ENCODE measurements around the gene CAND1. TPM values are rescaled to one million over a fixed set of nuclear protein-coding genes. Genes with fewer than 3 reads are reported as not detected.
A peak's percentile ranks its signal among the peaks of the same experiment; 100 is the strongest.
"Not testable (repeated sequence)": the region's sequence is repeated elsewhere in the genome, so short reads cannot be mapped to it uniquely, and the experiment has no call there.

Gene CAND1
- total RNA-seq, 5 donors from 2014 or later (not counting 1 experiment from before 2014, with no cell fraction given), result 91.4 to 113 (median 107) TPM

GRCh38 chr12:67331123-67331522, 62.0 kb downstream of the CAND1 start:
- Mint-ChIP-seq H3K36me3 (peaks cover 16% of the 10 kb centered on the region), H3K27ac (peak overlapping the region in 1 of 2 donors; percentile 34), H3K27me3 (no peaks in the 10 kb centered on the region), H3K9me3 (peaks cover 2 to 12% (median 2%) of the 10 kb centered on the region in 3 donors), H3K4me3 (no peak overlapping the region), H3K4me1 (peaks cover 2 to 7% (median 4%) of the 10 kb centered on the region in 3 donors)
- ATAC-seq (replicated peaks in 1 of 4) (no peak), DNase-seq (no peak)
- no peaks in the 10 kb centered on the region for H3K27me3 ChIP-seq (replicated peaks in 1 of 2; ENCODE audit: control insufficient read depth in 2 of 2, extremely low read depth in 1 of 2, insufficient read depth in 2 of 2, low read length in 1 of 2)
- no peak overlapping the region for H3K27ac ChIP-seq (ENCODE audit: low read length)
- H3K36me3 ChIP-seq (ENCODE audit: control insufficient read depth in 2 of 2, extremely low read depth in 1 of 2, insufficient read depth in 1 of 2, low read length in 1 of 2), result no peaks in the 10 kb centered on the region
- no CpG with 5 or more reads among the region's 1 CpG for WGBS (ENCODE audit: insufficient coverage)
- no peak overlapping the region for H3K4me3 ChIP-seq (ENCODE audit: control insufficient read depth in 1 of 2, extremely low read depth in 1 of 2, low read length in 1 of 2)
- CTCF ChIA-PET, result no interaction called here
- no peaks in the 10 kb centered on the region for H3K4me1 ChIP-seq (ENCODE audit: control insufficient read depth in 1 of 2, extremely low read depth in 1 of 2, insufficient read depth in 2 of 2, low read length in 2 of 2)
- H3K9me3 ChIP-seq, result no peaks in the 10 kb centered on the region
- POLR2A ChIA-PET, result no interaction called here

DNA sequence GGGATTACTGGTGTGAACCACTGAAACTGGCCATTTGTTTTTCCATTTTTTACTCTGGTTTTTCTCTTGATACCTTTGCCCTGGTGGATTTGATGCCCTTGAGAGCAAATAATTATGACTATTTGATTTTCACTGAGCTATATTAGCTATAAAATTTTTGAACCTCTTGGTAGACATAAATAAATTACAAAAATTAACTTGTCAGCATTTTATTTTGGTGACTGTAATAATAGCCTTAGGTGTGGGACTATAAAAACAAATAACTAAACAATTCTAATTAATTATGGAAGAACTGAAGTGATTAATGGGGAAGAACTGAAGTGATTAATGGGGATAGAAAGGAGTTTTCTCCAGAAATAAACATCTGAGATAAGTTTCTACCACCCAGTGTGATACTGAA, 62.7 kb downstream of the CAND1 start:
- Mint-ChIP-seq H3K4me1 (peaks cover 2 to 7% (median 4%) of the 10 kb centered on the region in 3 donors), H3K36me3 (peaks cover 22% of the 10 kb centered on the region), H3K27ac (no peak overlapping the region), H3K4me3 (no peak overlapping the region), H3K9me3 (peaks cover 2 to 12% (median 4%) of the 10 kb centered on the region in 3 donors), H3K27me3 (no peaks in the 10 kb centered on the region)
- CTCF ChIA-PET, result interaction anchor here in 1 of 2 donors (0.7 kb wide), 1 partner anchor 268 kb away, joined by 3 read pairs; no protein-coding TSS in a partner anchor
- ATAC-seq (replicated peaks in 1 of 4) (no peak), DNase-seq (no peak)
- no peak overlapping the region for H3K27ac ChIP-seq (ENCODE audit: low read length)
- H3K27me3 ChIP-seq (replicated peaks in 1 of 2; ENCODE audit: control insufficient read depth in 2 of 2, extremely low read depth in 1 of 2, insufficient read depth in 2 of 2, low read length in 1 of 2), result no peaks in the 10 kb centered on the region
- POLR2A ChIA-PET, result no interaction called here
- no peaks in the 10 kb centered on the region for H3K36me3 ChIP-seq (ENCODE audit: control insufficient read depth in 2 of 2, extremely low read depth in 1 of 2, insufficient read depth in 1 of 2, low read length in 1 of 2)
- no peaks in the 10 kb centered on the region for H3K4me1 ChIP-seq (ENCODE audit: control insufficient read depth in 1 of 2, extremely low read depth in 1 of 2, insufficient read depth in 2 of 2, low read length in 2 of 2)
- no peak overlapping the region for H3K4me3 ChIP-seq (ENCODE audit: control insufficient read depth in 1 of 2, extremely low read depth in 1 of 2, low read length in 1 of 2)
- H3K9me3 ChIP-seq, result no peaks in the 10 kb centered on the region

DNA sequence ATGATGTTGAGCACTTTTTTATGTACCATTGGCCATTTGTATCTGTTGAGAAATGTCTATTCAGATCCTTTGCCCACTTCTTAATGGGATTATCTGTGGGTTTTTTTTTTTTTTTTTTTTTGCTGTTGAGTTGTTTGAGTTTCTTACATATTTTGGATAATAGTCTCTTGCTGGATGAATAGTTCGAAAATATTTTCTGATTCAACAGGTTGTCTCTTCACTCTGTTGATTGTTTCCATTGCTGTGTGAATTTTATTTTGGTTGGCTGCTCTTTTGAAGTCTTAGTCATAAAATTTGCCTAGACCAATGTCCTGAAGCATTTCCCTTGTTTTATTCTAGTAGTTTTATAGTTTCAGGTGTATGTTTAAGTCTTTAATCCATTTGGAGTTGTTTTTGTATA, 64.5 kb downstream of the CAND1 start:
- no CpG with 5 or more reads among the region's 1 CpG for WGBS (ENCODE audit: insufficient coverage)
- Histone ChIP-seq H3K27ac (ENCODE audit: low read length) (no peak overlapping the region), H3K36me3 (ENCODE audit: control insufficient read depth in 2 of 2, extremely low read depth in 1 of 2, insufficient read depth in 1 of 2, low read length in 1 of 2) (no peaks in the 10 kb centered on the region), H3K9me3 (peaks cover 2% of the 10 kb centered on the region), H3K4me3 (ENCODE audit: control insufficient read depth in 1 of 2, extremely low read depth in 1 of 2, low read length in 1 of 2) (no peak overlapping the region), H3K27me3 (replicated peaks in 1 of 2; ENCODE audit: control insufficient read depth in 2 of 2, extremely low read depth in 1 of 2, insufficient read depth in 2 of 2, low read length in 1 of 2) (no peaks in the 10 kb centered on the region), H3K4me1 (ENCODE audit: control insufficient read depth in 1 of 2, extremely low read depth in 1 of 2, insufficient read depth in 2 of 2, low read length in 2 of 2) (no peaks in the 10 kb centered on the region)
- Mint-ChIP-seq H3K27ac (no peak overlapping the region), H3K36me3 (peaks cover 34% of the 10 kb centered on the region), H3K9me3 (peaks cover 5 to 29% (median 12%) of the 10 kb centered on the region in 3 donors), H3K27me3 (no peaks in the 10 kb centered on the region), H3K4me1 (peaks cover 2 to 7% (median 4%) of the 10 kb centered on the region in 3 donors), H3K4me3 (no peak overlapping the region)
- DNase-seq, result no peak
- ATAC-seq (replicated peaks in 1 of 4), result no peak
- ChIA-PET POLR2A (no interaction called here), CTCF (no interaction called here)

- CTCF ChIA-PET, result interaction anchor here in 1 of 2 donors (0.7 kb wide), 1 partner anchor 1584 kb away, joined by 3 read pairs; no protein-coding TSS in a partner anchor
Observed at GRCh38 chr12:67338426-67338825, 69.3 kb downstream of the CAND1 start.

DNA sequence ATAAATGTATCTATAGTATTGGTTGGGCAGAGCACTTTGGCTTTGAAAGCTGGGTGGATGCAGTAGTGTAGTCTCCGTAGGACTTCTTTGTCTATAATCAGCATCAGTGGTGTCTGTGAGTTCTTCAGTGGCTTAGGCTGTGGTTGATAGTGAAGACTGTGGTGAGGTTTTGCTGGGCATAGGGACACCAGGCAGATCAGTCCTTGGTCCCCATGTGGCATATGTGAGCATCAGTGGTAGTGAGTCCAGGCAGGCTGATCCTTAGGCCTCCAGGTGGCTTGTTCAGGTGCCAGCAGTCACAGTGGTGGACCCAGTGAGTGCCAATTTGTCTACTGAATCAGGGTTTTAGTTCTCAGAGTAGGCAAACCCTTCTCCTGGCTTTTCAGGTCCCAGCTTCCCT, 70.4 kb downstream of the CAND1 start:
- Histone ChIP-seq H3K27me3 (replicated peaks in 1 of 2; ENCODE audit: control insufficient read depth in 2 of 2, extremely low read depth in 1 of 2, insufficient read depth in 2 of 2, low read length in 1 of 2) (peaks cover 0 to 2% of the 10 kb centered on the region in 2 experiments), H3K4me3 (ENCODE audit: control insufficient read depth in 1 of 2, extremely low read depth in 1 of 2, low read length in 1 of 2) (no peak overlapping the region), H3K4me1 (ENCODE audit: control insufficient read depth in 1 of 2, extremely low read depth in 1 of 2, insufficient read depth in 2 of 2, low read length in 2 of 2) (no peaks in the 10 kb centered on the region), H3K27ac (ENCODE audit: low read length) (no peak overlapping the region), H3K36me3 (ENCODE audit: control insufficient read depth in 2 of 2, extremely low read depth in 1 of 2, insufficient read depth in 1 of 2, low read length in 1 of 2) (no peaks in the 10 kb centered on the region), H3K9me3 (peaks cover 4% of the 10 kb centered on the region)
- Mint-ChIP-seq H3K9me3 (peaks cover 21 to 44% (median 32%) of the 10 kb centered on the region in 3 donors), H3K27me3 (no peaks in the 10 kb centered on the region), H3K4me1 (no peaks in the 10 kb centered on the region), H3K36me3 (peaks cover 56% of the 10 kb centered on the region), H3K4me3 (no peak overlapping the region), H3K27ac (no peak overlapping the region)
- ATAC-seq (replicated peaks in 1 of 4) (no peak), DNase-seq (no peak)
- CTCF ChIA-PET, result no interaction called here
- WGBS (ENCODE audit: insufficient coverage), result 100% methylated on average over 1 of the region's 1 CpG
- POLR2A ChIA-PET, result no interaction called here

More at GRCh38 chr12:67338426-67338825, 69.3 kb downstream of the CAND1 start:
- H3K36me3 Mint-ChIP-seq, result peaks cover 62% of the 10 kb centered on the region
- H3K9me3 Mint-ChIP-seq, result peaks cover 21 to 48% (median 34%) of the 10 kb centered on the region in 3 donors
- Histone ChIP-seq H3K27ac (ENCODE audit: low read length) (no peak overlapping the region), H3K27me3 (replicated peaks in 1 of 2; ENCODE audit: control insufficient read depth in 2 of 2, extremely low read depth in 1 of 2, insufficient read depth in 2 of 2, low read length in 1 of 2) (peaks cover 0 to 2% of the 10 kb centered on the region in 2 experiments), H3K36me3 (ENCODE audit: control insufficient read depth in 2 of 2, extremely low read depth in 1 of 2, insufficient read depth in 1 of 2, low read length in 1 of 2) (no peaks in the 10 kb centered on the region), H3K9me3 (peaks cover 4% of the 10 kb centered on the region), H3K4me3 (ENCODE audit: control insufficient read depth in 1 of 2, extremely low read depth in 1 of 2, low read length in 1 of 2) (no peak overlapping the region), H3K4me1 (ENCODE audit: control insufficient read depth in 1 of 2, extremely low read depth in 1 of 2, insufficient read depth in 2 of 2, low read length in 2 of 2) (no peaks in the 10 kb centered on the region)
- DNase-seq (no peak), ATAC-seq (replicated peaks in 1 of 4) (no peak)
- no peak overlapping the region for H3K4me3 Mint-ChIP-seq
- no peak overlapping the region for H3K27ac Mint-ChIP-seq
- no peaks in the 10 kb centered on the region for H3K4me1 Mint-ChIP-seq
- H3K27me3 Mint-ChIP-seq, result no peaks in the 10 kb centered on the region
- POLR2A ChIA-PET, result no interaction called here

DNA sequence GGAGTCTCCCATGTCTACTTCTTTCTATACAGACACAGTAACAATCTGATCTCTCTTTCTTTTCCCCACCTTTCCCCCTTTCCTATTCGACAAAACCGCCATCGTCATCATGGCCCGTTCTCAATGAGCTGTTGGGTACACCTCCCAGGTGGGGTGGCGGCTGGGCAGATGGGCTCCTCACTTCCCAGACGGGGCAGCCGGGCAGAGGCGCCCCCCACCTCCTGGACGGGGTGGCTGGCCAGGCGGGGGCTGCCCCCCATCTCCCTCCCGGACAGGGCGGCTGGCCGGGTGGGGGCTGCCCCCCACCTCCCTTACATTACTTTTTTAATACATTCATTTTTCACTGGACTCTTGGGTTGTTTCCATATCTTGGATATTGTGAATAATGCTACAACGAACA, 71.9 kb downstream of the CAND1 start:
- CTCF ChIA-PET; H3K4me1 ChIP-seq (ENCODE audit: control insufficient read depth in 1 of 2, extremely low read depth in 1 of 2, insufficient read depth in 2 of 2, low read length in 2 of 2); H3K4me1 Mint-ChIP-seq; H3K36me3 ChIP-seq (ENCODE audit: control insufficient read depth in 2 of 2, extremely low read depth in 1 of 2, insufficient read depth in 1 of 2, low read length in 1 of 2); H3K4me3 ChIP-seq (ENCODE audit: control insufficient read depth in 1 of 2, extremely low read depth in 1 of 2, low read length in 1 of 2); H3K27me3 ChIP-seq (replicated peaks in 1 of 2; ENCODE audit: control insufficient read depth in 2 of 2, extremely low read depth in 1 of 2, insufficient read depth in 2 of 2, low read length in 1 of 2); POLR2A ChIA-PET; DNase-seq; H3K9me3 ChIP-seq; H3K4me3 Mint-ChIP-seq; H3K27me3 Mint-ChIP-seq; H3K27ac Mint-ChIP-seq; ATAC-seq (replicated peaks in 1 of 4); H3K27ac ChIP-seq (ENCODE audit: low read length): not testable (repeated sequence)
- 90% methylated on average over 2 of the region's 14 CpGs for WGBS (ENCODE audit: insufficient coverage)
- Mint-ChIP-seq H3K36me3 (peaks cover 48% of the 10 kb centered on the region), H3K9me3 (peaks cover 19 to 40% (median 33%) of the 10 kb centered on the region in 3 donors)

Data from T-cell (primary cell).